GM11168 (cell line): ENCODE results near the gene ZDHHC5.
"Not testable (repeated sequence)": the region's sequence is repeated elsewhere in the genome, so short reads cannot be mapped to it uniquely, and the experiment has no call there.

Experiments used
- in situ Hi-C: fragments of 300-500 bp; cut with MboI; formaldehyde crosslinking; loops from one replicate; pipeline ENCODE4 v1.12.0; 2022; ENCODE audit warnings: low sequenced_read_pairs; ENCODE audit not compliant: unreplicated experiment

The ZDHHC5 gene

GRCh38 chr11:57662893-57663292 is 5.0 kb upstream of the ZDHHC5 start:
- in situ Hi-C loops: no loop called here

- in situ Hi-C loops: no loop called here
Measured at GRCh38 chr11:57663975-57664374, 3.9 kb upstream of the ZDHHC5 start.

- in situ Hi-C loops: no loop called here
Measured at GRCh38 chr11:57667117-57667735, 688 bp upstream of the ZDHHC5 start.

- in situ Hi-C loops: no loop called here
Measured at GRCh38 chr11:57668434-57668782, 494 bp downstream of the ZDHHC5 start.

GRCh38 chr11:57674251-57674650 is 6.3 kb downstream of the ZDHHC5 start:
- in situ Hi-C loops: no loop called here

- in situ Hi-C loops: no loop called here
Measured at GRCh38 chr11:57675176-57675941, 7.4 kb downstream of the ZDHHC5 start.

- in situ Hi-C loops: no loop called here
Measured at GRCh38 chr11:57679396-57679795, 11.5 kb downstream of the ZDHHC5 start.

GRCh38 chr11:57680552-57680874 is 12.6 kb downstream of the ZDHHC5 start:
- in situ Hi-C loops: no loop called here

- in situ Hi-C loops: no loop called here
Measured at GRCh38 chr11:57681168-57681567, 13.3 kb downstream of the ZDHHC5 start.

GRCh38 chr11:57690474-57690873 is 22.6 kb downstream of the ZDHHC5 start:
- in situ Hi-C loops: not testable (repeated sequence)

- in situ Hi-C loops: no loop called here
Measured at GRCh38 chr11:57698843-57699365, 31.0 kb downstream of the ZDHHC5 start.

- in situ Hi-C loops: no loop called here
Measured at GRCh38 chr11:57699813-57700212, 31.9 kb downstream of the ZDHHC5 start.

GRCh38 chr11:57700425-57700824 is 32.5 kb downstream of the ZDHHC5 start:
- in situ Hi-C loops: no loop called here

- in situ Hi-C loops: no loop called here
Measured at GRCh38 chr11:57703341-57703740, 35.4 kb downstream of the ZDHHC5 start.

GRCh38 chr11:57704932-57705331 is 37.0 kb downstream of the ZDHHC5 start:
- in situ Hi-C loops: no loop called here

- in situ Hi-C loops: not testable (repeated sequence)
Measured at GRCh38 chr11:57705432-57705831, 37.5 kb downstream of the ZDHHC5 start.

GRCh38 chr11:57709802-57710367 is 42.0 kb downstream of the ZDHHC5 start:
- in situ Hi-C loops: no loop called here

GRCh38 chr11:57711414-57712255 is 43.7 kb downstream of the ZDHHC5 start, which contains the start of gene MED19:
Gene MED19, minus strand, starts transcription at chr11:57712215. Its CDS starts 36 bp downstream, at chr11:57712179.
- in situ Hi-C loops: no loop called here

- in situ Hi-C loops: no loop called here
Measured at GRCh38 chr11:57712256-57713150, 44.6 kb downstream of the ZDHHC5 start, which contains the start of gene TMX2. Gene TMX2, plus strand, starts transcription at chr11:57712593. Its CDS starts 26 bp downstream, at chr11:57712619.
